ENCODE data around the gene GPLD1.

GPLD1 gene

GRCh38 chr6:24378473-24379097, 110.8 kb downstream of the GPLD1 start:
- DNase-seq: no peak
